Endothelial cell of umbilical vein (primary cell): Measurements from ENCODE around the gene LOXL3. TPM values are rescaled to one million over a fixed set of nuclear protein-coding genes. Genes with fewer than 3 reads are reported as not detected.

ENCODE experiments used
- BruUV-seq: library from RNA; stranded (reverse); fragments of 400-500 nt; replicated peaks from 2 replicates; lab custom pipeline; 2021; lab: Mats Ljungman, UMichigan
- CTCF ChIA-PET: fragments of 300-600, 350-600 bp; sonication (Branson Sonifier 250); formaldehyde crosslinking; loops from one replicate; lab custom pipeline; 2021; ENCODE audit warnings: antibody characterized with exemption, inconsistent platforms; lab: Charles Lee
- POLR2A ChIA-PET: fragments of 300-600, 350-600 bp; sonication (Branson Sonifier 250); formaldehyde crosslinking; loops from one replicate; lab custom pipeline; 2021; ENCODE audit warnings: antibody characterized with exemption, inconsistent platforms; lab: Charles Lee
- DNase-seq: peaks from one replicate; pipeline ENCODE4 v3.0.0-alpha.2; 2011; ENCODE audit warnings: low read depth, low spot score
- FAIRE-seq: peaks from 2 replicates; lab custom pipeline; 2011; peaks lifted over from hg19 to GRCh38; lab: Jason Lieb, UNC
- H2AFZ ChIP-seq: 2 replicates; pipeline ENCODE4 v1.6.0; 2012; ENCODE audit warnings: low read depth, low read length, control low read depth, inconsistent platforms
- H3K27ac ChIP-seq: 2 replicates; pipeline ENCODE4 v1.5.1; 2011; ENCODE audit warnings: low read depth, mild to moderate bottlenecking, control low read depth, low read length, moderate library complexity; ENCODE audit not compliant: insufficient read depth
- H3K27me3 ChIP-seq, 2 experiments: 2 replicates each; pipeline versions ENCODE4 v1.6.0 to v1.6.1; 2011; ENCODE audit warnings: low read length in 2 of 2, mixed read lengths in 1 of 2; ENCODE audit not compliant: control insufficient read depth in 2 of 2, insufficient read depth in 2 of 2
- H3K36me3 ChIP-seq, 2 experiments: 2 replicates in 1 of 2; 3 replicates in 1 of 2; pipeline ENCODE4 v1.5.1; 2011; ENCODE audit warnings: low read length in 2 of 2, mild to moderate bottlenecking in 1 of 2, moderate library complexity in 1 of 2; ENCODE audit not compliant: control insufficient read depth in 2 of 2, insufficient read depth in 2 of 2; ENCODE audit errors: extremely low read depth in 1 of 2
- H3K4me1 ChIP-seq: 3 replicates; pipeline ENCODE4 v1.5.1; 2011; ENCODE audit warnings: mild to moderate bottlenecking, low read length; ENCODE audit not compliant: control insufficient read depth, insufficient read depth; ENCODE audit errors: extremely low read depth
- H3K4me2 ChIP-seq: 2 replicates; pipeline ENCODE4 v1.6.1; 2011; ENCODE audit warnings: low read length, control low read depth, mixed read lengths; ENCODE audit not compliant: insufficient read depth
- H3K4me3 ChIP-seq, 3 experiments: fragments of 200-600 bp in 1 of 3; sonication (generic), shearing (Covaris generic) in 1 of 3; replicated peaks in 1 of 3; 2 replicates each; pipeline ENCODE4 v1.5.1; 2011 to 2016; ENCODE audit warnings: control low read depth in 3 of 3, low read length in 3 of 3, mild to moderate bottlenecking in 2 of 3, inconsistent platforms in 1 of 3, low read depth in 1 of 3, moderate library complexity in 1 of 3; ENCODE audit not compliant: insufficient read depth in 1 of 3
- H3K79me2 ChIP-seq: 2 replicates; pipeline ENCODE4 v1.6.0; 2012; ENCODE audit warnings: low read length, inconsistent platforms; ENCODE audit not compliant: control insufficient read depth, insufficient read depth
- H3K9ac ChIP-seq: replicated peaks from 2 replicates; pipeline ENCODE3; 2011; ENCODE audit warnings: low read length, control low read depth; ENCODE audit not compliant: insufficient read depth; ENCODE audit errors: extremely low read depth
- H3K9me1 ChIP-seq: replicated peaks from 3 replicates; pipeline ENCODE4 v1.6.0; 2011; ENCODE audit warnings: mild to moderate bottlenecking, low read length; ENCODE audit not compliant: control insufficient read depth, insufficient read depth; ENCODE audit errors: extremely low read depth
- H3K9me3 ChIP-seq: replicated peaks from 2 replicates; pipeline ENCODE4 v1.5.1; 2012; ENCODE audit warnings: low read length, inconsistent platforms; ENCODE audit not compliant: control insufficient read depth, insufficient read depth
- H4K20me1 ChIP-seq: replicated peaks from 2 replicates; pipeline ENCODE3; 2011; ENCODE audit warnings: mild to moderate bottlenecking, low read length; ENCODE audit not compliant: control insufficient read depth, insufficient read depth; ENCODE audit errors: extremely low read depth
- CTCF ChIP-seq, 2 donors: IDR thresholded peaks; 1 replicate in 1 of 2; 2 replicates in 1 of 2; pipeline ENCODE4 v1.5.1; 2011; ENCODE audit warnings: low read length in 2 of 2, mild to moderate bottlenecking in 2 of 2, moderate library complexity in 2 of 2, control low read depth in 1 of 2, inconsistent platforms in 1 of 2, low read depth in 1 of 2; ENCODE audit not compliant: insufficient read depth in 1 of 2; ENCODE audit errors: extremely low read depth in 1 of 2
- EZH2 ChIP-seq: IDR thresholded peaks from 2 replicates; pipeline ENCODE4 v1.6.1; 2012; ENCODE audit warnings: borderline replicate concordance, low read depth, mild to moderate bottlenecking, moderate library complexity, low read length, inconsistent platforms; ENCODE audit not compliant: severe bottlenecking
- FOS ChIP-seq: IDR thresholded peaks from 2 replicates; pipeline ENCODE4 v1.6.1; 2011; ENCODE audit warnings: mild to moderate bottlenecking, low read length, moderate library complexity, borderline replicate concordance; ENCODE audit not compliant: insufficient read depth
- GATA2 ChIP-seq: IDR thresholded peaks from 2 replicates; pipeline ENCODE4 v1.7.0; 2011; ENCODE audit warnings: low read depth, mild to moderate bottlenecking, moderate library complexity, mixed read lengths, low read length; ENCODE audit not compliant: insufficient read length, insufficient read depth
- MAX ChIP-seq: IDR thresholded peaks from 2 replicates; pipeline ENCODE4 v1.6.1; 2011; ENCODE audit not compliant: insufficient read depth, insufficient read length
- MYC ChIP-seq: IDR thresholded peaks from one replicate; pipeline ENCODE4 v1.6.1; 2011; ENCODE audit warnings: mild to moderate bottlenecking, low read depth, low read length
- POLR2A ChIP-seq: IDR thresholded peaks from 2 replicates; pipeline ENCODE4 v1.6.1; 2012; ENCODE audit warnings: low read depth, mild to moderate bottlenecking, control low read depth, low read length
- POLR2AphosphoS5 ChIP-seq: IDR thresholded peaks from 2 replicates; pipeline ENCODE4 v1.6.1; 2012; ENCODE audit warnings: low read depth, mild to moderate bottlenecking, control low read depth, low read length, moderate library complexity; ENCODE audit not compliant: insufficient read depth
- dilution Hi-C: fragments of 300-500 bp; cut with MboI; formaldehyde crosslinking; loops from one replicate; pipeline ENCODE4 v1.15.0; 2019; ENCODE audit warnings: low sequenced_read_pairs; ENCODE audit not compliant: extremely low pct_ligation_motif_present
- intact Hi-C: fragments of 100-400 bp; cut with micrococcal nuclease; formaldehyde crosslinking; loops from one replicate; pipeline ENCODE4 v1.10.0; 2022
- polyA plus RNA-seq, 4 experiments: library from polyadenylated mRNA; depleted of rRNA in 3 of 4; stranded (reverse) in 3 of 4; unstranded in 1 of 4; fragments of >200 nt; gene quantifications; 2 replicates each; pipeline versions ENCODE4 v1.2.1 to v1.2.3, GENCODE V29; 2011 to 2012; ENCODE audit warnings: missing spikeins in 1 of 4
- total RNA-seq: library from RNA; stranded (reverse); gene quantifications from 2 replicates; pipeline ENCODE4 v1.2.3, GENCODE V29; 2021

LOXL3 gene
- total and polyA plus RNA-seq, 2 donors (not counting 3 experiments of a cell fraction or from before 2014, with no cell fraction given) = 0.95 to 1.3 TPM

GRCh38 chr2:74577448-74577847 is 23.7 kb upstream of the LOXL3 start:
- Histone ChIP-seq H2AFZ (peak overlapping the region; percentile 28), H3K9ac (no peak overlapping the region), H3K27me3 (peaks cover 5 to 6% of the 10 kb centered on the region in 2 experiments), H3K27ac (no peak overlapping the region), H4K20me1 (no peaks in the 10 kb centered on the region), H3K36me3 (no peaks in the 10 kb centered on the region), H3K79me2 (no peaks in the 10 kb centered on the region), H3K9me3 (no peaks in the 10 kb centered on the region), H3K4me1 (peaks cover 7% of the 10 kb centered on the region), H3K4me2 (no peak overlapping the region), H3K4me3 (no peak overlapping the region), H3K9me1 (no peaks in the 10 kb centered on the region)
- DNase-seq (no peak), FAIRE-seq (peak; percentile 70)
- ChIA-PET CTCF (interaction anchor here (1.3 kb wide), 1 partner anchor 10 kb away, joined by 5 read pairs; no protein-coding TSS in a partner anchor), POLR2A (no interaction called here)
- dilution Hi-C loops = no loop called here
- intact Hi-C loops = no loop called here
- TF ChIP-seq MAX (no peak), EZH2 (no peak), POLR2A (no peak), FOS (no peak), CTCF (IDR thresholded peaks at IDR 0.05; ENCODE audit: extremely low read depth in 1 of 2, insufficient read depth in 1 of 2, low read depth in 1 of 2, low read length in 2 of 2) (no peak), MYC (no peak), GATA2 (no peak), POLR2AphosphoS5 (no peak)
- BruUV-seq = no TSS peak
